Measurements from ENCODE around the gene AP1S3. TPM values are rescaled to one million over a fixed set of nuclear protein-coding genes. Genes with fewer than 3 reads are reported as not detected.

Gene AP1S3
- polyA plus RNA-seq, 1 experiment: 1.9 TPM

DNA sequence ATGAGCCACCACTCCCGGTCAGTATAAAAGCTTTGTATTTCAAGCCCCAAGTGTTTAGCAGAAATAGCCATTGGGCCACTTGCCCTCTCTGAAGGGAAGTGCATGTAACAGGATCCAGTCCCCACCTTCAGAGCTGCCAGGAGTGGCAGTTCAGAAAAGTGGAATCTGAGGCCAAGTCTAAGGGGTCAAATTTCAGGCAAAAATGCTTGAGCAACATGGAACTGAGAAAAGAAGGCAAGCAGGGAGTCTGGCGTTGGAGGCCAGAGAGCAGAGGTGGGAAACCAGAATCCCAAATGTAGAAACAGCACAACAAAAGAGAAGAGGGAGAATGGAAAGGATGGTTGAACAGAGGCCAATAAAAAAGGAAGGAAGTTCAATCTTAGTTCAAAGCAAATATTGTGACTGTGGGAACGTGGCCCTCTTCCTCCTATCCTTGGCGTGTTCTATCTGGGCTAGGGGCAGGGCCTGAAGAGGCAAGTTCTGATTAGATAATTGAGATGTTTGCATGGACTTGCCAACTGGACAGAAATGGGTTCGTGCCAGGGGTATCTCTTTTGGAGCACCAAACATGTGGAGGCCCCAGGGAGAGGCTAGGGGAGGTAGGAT is 102.2 kb downstream of the AP1S3 start:
- ChIA-PET CTCF (interaction anchor here (0.6 to 1.2 kb wide), 3 partner anchors 8 to 20 kb away, joined by 3 read pairs; no protein-coding TSS in a partner anchor), POLR2A (interaction anchor here (0.7 kb wide), 1 partner anchor 80 kb away, joined by 3 read pairs; no protein-coding TSS in a partner anchor)
- no peak overlapping the region for H3K4me3 ChIP-seq (ENCODE audit: low read depth, low read length)
- no peaks in the 10 kb centered on the region for H3K27me3 ChIP-seq (ENCODE audit: control insufficient read depth, insufficient read depth, low read length)
- DNase-seq (ENCODE audit: low read depth): no peak
- TF ChIP-seq, protein P1, sequence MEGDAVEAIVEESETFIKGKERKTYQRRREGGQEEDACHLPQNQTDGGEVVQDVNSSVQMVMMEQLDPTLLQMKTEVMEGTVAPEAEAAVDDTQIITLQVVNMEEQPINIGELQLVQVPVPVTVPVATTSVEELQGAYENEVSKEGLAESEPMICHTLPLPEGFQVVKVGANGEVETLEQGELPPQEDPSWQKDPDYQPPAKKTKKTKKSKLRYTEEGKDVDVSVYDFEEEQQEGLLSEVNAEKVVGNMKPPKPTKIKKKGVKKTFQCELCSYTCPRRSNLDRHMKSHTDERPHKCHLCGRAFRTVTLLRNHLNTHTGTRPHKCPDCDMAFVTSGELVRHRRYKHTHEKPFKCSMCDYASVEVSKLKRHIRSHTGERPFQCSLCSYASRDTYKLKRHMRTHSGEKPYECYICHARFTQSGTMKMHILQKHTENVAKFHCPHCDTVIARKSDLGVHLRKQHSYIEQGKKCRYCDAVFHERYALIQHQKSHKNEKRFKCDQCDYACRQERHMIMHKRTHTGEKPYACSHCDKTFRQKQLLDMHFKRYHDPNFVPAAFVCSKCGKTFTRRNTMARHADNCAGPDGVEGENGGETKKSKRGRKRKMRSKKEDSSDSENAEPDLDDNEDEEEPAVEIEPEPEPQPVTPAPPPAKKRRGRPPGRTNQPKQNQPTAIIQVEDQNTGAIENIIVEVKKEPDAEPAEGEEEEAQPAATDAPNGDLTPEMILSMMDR (IDR thresholded peaks at IDR 0.05; ENCODE audit: insufficient read depth, low read depth, low read length): no peak
- no peaks in the 10 kb centered on the region for H3K36me3 ChIP-seq (ENCODE audit: control insufficient read depth, insufficient read depth, low read length)

DNA sequence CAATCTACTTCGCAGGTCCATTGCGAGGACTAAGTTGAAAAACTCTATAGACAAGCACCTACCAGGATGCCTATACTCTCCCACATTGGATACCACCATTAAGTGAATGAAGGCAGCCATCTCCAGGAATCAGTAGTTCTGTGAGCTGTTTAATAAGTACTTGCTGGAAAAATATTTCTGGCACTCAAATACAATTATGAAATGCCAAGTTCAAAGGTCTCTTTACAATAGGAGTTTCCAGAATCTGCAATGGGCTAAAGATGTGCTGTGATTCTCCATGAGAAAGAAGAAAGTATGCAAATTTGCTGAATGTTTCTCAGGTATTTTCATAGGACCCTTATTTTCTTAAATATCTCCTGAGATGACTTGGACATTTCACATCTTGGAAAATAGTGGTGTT is 103.0 kb downstream of the AP1S3 start:
- H3K4me3 ChIP-seq (ENCODE audit: low read depth, low read length): no peak overlapping the region
- no peaks in the 10 kb centered on the region for H3K27me3 ChIP-seq (ENCODE audit: control insufficient read depth, insufficient read depth, low read length)
- TF ChIP-seq, protein P1 (IDR thresholded peaks at IDR 0.05; ENCODE audit: insufficient read depth, low read depth, low read length): no peak
- H3K36me3 ChIP-seq (ENCODE audit: control insufficient read depth, insufficient read depth, low read length): no peaks in the 10 kb centered on the region
- ChIA-PET CTCF (no interaction called here), POLR2A (no interaction called here)
- DNase-seq (ENCODE audit: low read depth): no peak

DNA sequence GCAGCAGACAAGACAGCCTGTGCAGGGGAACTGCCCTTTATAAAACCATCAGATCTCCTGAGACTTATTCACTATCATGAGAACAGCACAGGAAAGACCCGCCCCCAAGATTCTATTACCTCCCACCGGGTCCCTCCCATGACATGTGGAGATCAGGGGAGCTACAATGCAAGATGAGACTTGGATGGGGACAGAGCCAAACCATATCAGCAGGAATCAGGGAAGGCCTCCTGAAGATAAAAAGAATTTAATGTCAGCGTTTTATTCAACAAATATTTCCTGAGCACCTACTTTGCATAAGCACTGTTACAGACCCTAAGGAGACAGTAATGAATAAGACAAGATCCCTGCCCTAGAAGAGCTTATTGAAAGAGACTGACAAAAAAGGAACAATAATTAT is 105.0 kb downstream of the AP1S3 start:
- no peak for DNase-seq (ENCODE audit: low read depth)
- Histone ChIP-seq H3K4me3 (ENCODE audit: low read depth, low read length) (no peak overlapping the region), H3K27me3 (ENCODE audit: control insufficient read depth, insufficient read depth, low read length) (no peaks in the 10 kb centered on the region), H3K36me3 (ENCODE audit: control insufficient read depth, insufficient read depth, low read length) (no peaks in the 10 kb centered on the region)
- POLR2A ChIA-PET: no interaction called here
- TF ChIP-seq, protein P1 (IDR thresholded peaks at IDR 0.05; ENCODE audit: insufficient read depth, low read depth, low read length): no peak
- CTCF ChIA-PET: no interaction called here

DNA sequence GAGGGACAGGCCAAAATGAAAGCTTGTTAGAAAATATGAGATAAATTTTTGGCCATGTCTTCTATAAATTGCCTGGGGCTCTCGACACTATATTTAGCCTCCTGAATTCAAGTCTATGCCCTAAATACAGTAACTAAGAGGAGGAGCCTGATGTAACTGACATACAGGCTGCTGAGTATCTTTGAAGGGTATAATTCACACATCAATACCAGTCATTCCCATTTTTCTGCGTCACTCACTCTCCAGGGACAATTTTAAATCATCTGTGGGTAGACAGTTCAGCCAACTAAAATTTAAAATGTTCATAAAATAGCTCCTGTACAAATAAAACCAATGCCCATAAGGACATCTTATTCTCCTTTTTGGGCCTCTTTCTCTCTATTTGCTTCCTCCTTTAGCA is 105.9 kb downstream of the AP1S3 start:
- no peaks in the 10 kb centered on the region for H3K27me3 ChIP-seq (ENCODE audit: control insufficient read depth, insufficient read depth, low read length)
- TF ChIP-seq, protein P1 (IDR thresholded peaks at IDR 0.05; ENCODE audit: insufficient read depth, low read depth, low read length): no peak
- CTCF ChIA-PET: no interaction called here
- no peaks in the 10 kb centered on the region for H3K36me3 ChIP-seq (ENCODE audit: control insufficient read depth, insufficient read depth, low read length)
- no peak for DNase-seq (ENCODE audit: low read depth)
- POLR2A ChIA-PET: no interaction called here
- no peak overlapping the region for H3K4me3 ChIP-seq (ENCODE audit: low read depth, low read length)

DNA sequence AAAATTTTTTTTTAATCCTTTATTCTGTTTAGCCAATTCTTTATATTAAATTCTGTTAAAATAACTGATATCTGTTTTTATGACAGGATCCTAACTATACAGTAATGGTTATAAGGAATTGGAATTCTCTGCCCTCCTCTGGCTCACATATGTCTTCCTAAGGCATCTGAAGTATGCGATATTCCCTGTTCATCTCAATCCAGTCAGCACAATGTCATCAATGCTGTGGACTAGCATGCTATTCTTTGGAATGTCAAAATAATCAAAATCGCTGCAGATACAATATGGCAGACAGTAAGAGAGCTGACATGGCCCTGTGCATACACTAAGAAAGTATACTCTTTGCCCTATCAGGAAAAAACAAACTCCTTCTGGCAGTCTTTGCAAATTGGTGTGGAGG is 107.6 kb downstream of the AP1S3 start:
- ChIA-PET POLR2A (no interaction called here), CTCF (interaction anchor here (0.6 to 1.4 kb wide), 3 partner anchors 31 to 1098 kb away, joined by 3 read pairs; no protein-coding TSS in a partner anchor)
- Histone ChIP-seq H3K36me3 (ENCODE audit: control insufficient read depth, insufficient read depth, low read length) (no peaks in the 10 kb centered on the region), H3K27me3 (ENCODE audit: control insufficient read depth, insufficient read depth, low read length) (no peaks in the 10 kb centered on the region), H3K4me3 (ENCODE audit: low read depth, low read length) (no peak overlapping the region)
- TF ChIP-seq, protein P1 (IDR thresholded peaks at IDR 0.05; ENCODE audit: insufficient read depth, low read depth, low read length): no peak
- DNase-seq (ENCODE audit: low read depth): no peak

Measured in BJ (cell line).